Gastroesophageal sphincter (tissue), 4 donors: Measurements from ENCODE around the gene GDPGP1. TPM values are rescaled to one million over a fixed set of nuclear protein-coding genes. Genes with fewer than 3 reads are reported as not detected.

Experiments used
- ATAC-seq: fragments of 150-250 bp; one replicate; pipeline ENCODE4 v1.9.1; 2016; ENCODE audit warnings: mild to moderate bottlenecking, moderate library complexity
- H3K27ac ChIP-seq, 4 donors: fragments of 200-600 bp; sonication (generic) in 3 of 4; 1 replicate in 3 of 4; 2 replicates in 1 of 4; pipeline ENCODE4 v1.5.1; 2016 to 2019
- H3K27me3 ChIP-seq: fragments of 200-600 bp; sonication (generic); one replicate; pipeline ENCODE4 v1.5.1; 2019
- H3K36me3 ChIP-seq, 2 donors: fragments of 200-600 bp; sonication (generic); one replicate each; pipeline ENCODE4 v1.5.1; 2019; ENCODE audit warnings: control low read depth in 1 of 2
- H3K4me1 ChIP-seq, 3 donors: fragments of 200-600 bp; sonication (generic); 1 replicate in 2 of 3; 2 replicates in 1 of 3; pipeline ENCODE4 v1.5.1; 2016 to 2019; ENCODE audit warnings: control low read depth in 2 of 3
- H3K4me3 ChIP-seq, 2 donors: fragments of 200-600 bp; sonication (generic); one replicate each; pipeline ENCODE4 v1.5.1; 2019; ENCODE audit warnings: mild to moderate bottlenecking in 1 of 2, moderate library complexity in 1 of 2
- H3K9me3 ChIP-seq, 3 donors: fragments of 200-600 bp; sonication (generic); one replicate each; pipeline ENCODE4 v1.5.1; 2017 to 2019; ENCODE audit warnings: control low read depth in 2 of 3
- EP300 ChIP-seq: sonication (generic); formaldehyde crosslinking; IDR thresholded peaks from one replicate; pipeline ENCODE4 v1.6.1; 2017; ENCODE audit warnings: antibody characterized with exemption, mild to moderate bottlenecking
- POLR2A ChIP-seq, 2 donors: fragments of 450-650 bp; IDR thresholded peaks; one replicate each; pipeline ENCODE4 v1.6.1; 2017; ENCODE audit warnings: antibody characterized with exemption in 2 of 2, mild to moderate bottlenecking in 2 of 2, moderate library complexity in 1 of 2
- POLR2AphosphoS5 ChIP-seq: sonication (generic); formaldehyde crosslinking; IDR thresholded peaks from one replicate; pipeline ENCODE4 v1.6.1; 2017; ENCODE audit warnings: antibody characterized with exemption
- WGBS, 2 donors: methylation state at CpG; one replicate each; pipeline ENCODE4 v1.1.5; 2018; ENCODE audit warnings: low coverage in 1 of 2; 5-methylcytosine and 5-hydroxymethylcytosine counted together
- total RNA-seq, 4 donors: library from RNA; depleted of rRNA; stranded (reverse); fragments of >200 nt; gene quantifications; one replicate each; pipeline ENCODE4 v1.1.0, GENCODE V29; 2016
- TF ChIP-seq, protein P1 (sequence below), 4 experiments: fragments of 200-600 bp in 2 of 4; fragments of 450-650 bp in 2 of 4; sonication (generic) in 1 of 4; IDR thresholded peaks; one replicate each; pipeline ENCODE4 v1.5.1; 2017 to 2019; ENCODE audit warnings: antibody characterized with exemption in 4 of 4, mild to moderate bottlenecking in 2 of 4, moderate library complexity in 2 of 4

Gene GDPGP1
- total RNA-seq, 4 donors from 2014 or later, result 2.0 to 8.9 (median 7.5) TPM

DNA sequence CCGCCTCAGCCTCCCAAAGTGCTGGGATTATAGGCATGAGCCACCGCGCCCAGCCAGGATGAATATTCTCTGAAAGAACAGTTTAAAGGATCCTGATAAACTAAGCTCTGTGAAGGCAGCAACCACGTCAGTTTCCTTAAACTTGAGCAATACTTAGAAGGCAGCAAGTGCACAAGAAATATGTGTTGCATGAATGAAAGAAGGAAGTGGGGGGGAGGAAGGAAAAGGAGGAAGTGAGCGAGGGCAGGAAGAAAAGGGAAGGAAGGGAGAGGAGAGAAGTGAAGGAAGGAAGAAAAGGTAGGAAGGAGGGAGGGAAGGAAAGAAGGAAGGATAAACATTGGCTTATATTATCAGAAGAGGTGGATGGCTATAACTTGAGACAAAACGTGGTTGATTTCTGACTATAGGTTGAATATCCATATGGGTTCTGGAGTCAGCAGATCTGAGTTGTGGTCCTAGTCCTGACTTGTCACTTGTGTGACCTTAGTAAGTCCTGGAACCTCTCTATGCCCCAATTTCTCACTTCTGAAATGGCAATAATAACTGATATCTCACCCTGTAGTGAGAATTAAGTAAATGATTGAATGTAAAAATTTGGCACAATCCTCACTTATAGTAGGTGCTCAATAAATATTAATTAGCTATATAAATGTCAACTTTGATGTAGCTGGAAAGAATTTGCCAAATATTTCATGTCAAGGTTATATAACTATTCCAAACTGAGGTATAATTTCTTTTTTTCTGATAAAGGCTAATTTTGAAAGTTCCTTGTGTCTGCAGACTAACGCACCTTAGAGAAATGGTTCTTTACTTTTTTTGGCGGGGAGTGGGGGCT lies 44.9 kb upstream of the GDPGP1 start:
- Histone ChIP-seq H3K4me1 (peaks cover 5 to 97% (median 45%) of the 10 kb centered on the region in 3 donors), H3K27me3 (no peaks in the 10 kb centered on the region), H3K27ac (peak overlapping the region in 3 of 4 donors; percentile 86 to 97 (median 94)), H3K9me3 (no peaks in the 10 kb centered on the region), H3K36me3 (no peaks in the 10 kb centered on the region), H3K4me3 (no peak overlapping the region)
- WGBS, 2 donors, result 62 to 72% methylated on average over 5 to 6 of the region's 8 CpGs
- TF ChIP-seq POLR2AphosphoS5 (no peak), POLR2A (IDR thresholded peaks at IDR 0.05) (no peak), EP300 (no peak)
- TF ChIP-seq, protein P1, sequence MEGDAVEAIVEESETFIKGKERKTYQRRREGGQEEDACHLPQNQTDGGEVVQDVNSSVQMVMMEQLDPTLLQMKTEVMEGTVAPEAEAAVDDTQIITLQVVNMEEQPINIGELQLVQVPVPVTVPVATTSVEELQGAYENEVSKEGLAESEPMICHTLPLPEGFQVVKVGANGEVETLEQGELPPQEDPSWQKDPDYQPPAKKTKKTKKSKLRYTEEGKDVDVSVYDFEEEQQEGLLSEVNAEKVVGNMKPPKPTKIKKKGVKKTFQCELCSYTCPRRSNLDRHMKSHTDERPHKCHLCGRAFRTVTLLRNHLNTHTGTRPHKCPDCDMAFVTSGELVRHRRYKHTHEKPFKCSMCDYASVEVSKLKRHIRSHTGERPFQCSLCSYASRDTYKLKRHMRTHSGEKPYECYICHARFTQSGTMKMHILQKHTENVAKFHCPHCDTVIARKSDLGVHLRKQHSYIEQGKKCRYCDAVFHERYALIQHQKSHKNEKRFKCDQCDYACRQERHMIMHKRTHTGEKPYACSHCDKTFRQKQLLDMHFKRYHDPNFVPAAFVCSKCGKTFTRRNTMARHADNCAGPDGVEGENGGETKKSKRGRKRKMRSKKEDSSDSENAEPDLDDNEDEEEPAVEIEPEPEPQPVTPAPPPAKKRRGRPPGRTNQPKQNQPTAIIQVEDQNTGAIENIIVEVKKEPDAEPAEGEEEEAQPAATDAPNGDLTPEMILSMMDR (IDR thresholded peaks at IDR 0.05), result no peak
- no peak for ATAC-seq

DNA sequence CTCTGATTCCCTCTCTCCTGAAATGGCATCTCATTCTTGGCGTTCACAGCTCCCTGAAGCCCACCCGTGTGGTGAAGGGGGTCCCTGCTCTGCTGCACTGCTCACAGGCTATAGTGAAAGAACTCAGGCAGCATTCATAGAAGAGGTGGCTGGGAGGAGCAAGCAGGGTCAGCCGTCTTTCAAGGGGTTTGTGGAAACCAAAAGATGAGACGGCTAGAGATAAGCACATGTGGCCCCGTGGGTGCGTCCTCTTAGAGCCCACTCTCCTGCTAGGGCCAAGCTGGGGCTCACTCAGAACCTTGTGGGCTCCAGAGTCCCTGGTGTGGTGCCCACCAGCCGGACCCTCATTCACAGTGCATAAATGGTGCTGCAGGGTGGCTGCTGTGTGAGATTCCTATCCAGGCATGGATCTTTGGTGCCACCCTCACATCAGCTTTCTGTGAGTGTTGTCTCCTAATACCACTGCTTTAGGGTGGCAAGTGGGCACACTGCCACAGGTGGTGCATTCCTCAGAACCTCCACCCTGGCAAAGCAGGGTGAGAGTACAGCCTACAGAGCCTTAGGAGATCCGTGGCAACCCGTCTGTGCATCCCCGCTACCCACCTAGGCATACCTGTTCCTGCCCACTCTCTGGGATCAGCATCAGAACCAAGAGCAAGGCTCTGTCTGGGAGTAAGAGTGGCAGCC lies 44.1 kb upstream of the GDPGP1 start:
- no peak overlapping the region for H3K4me3 ChIP-seq

DNA sequence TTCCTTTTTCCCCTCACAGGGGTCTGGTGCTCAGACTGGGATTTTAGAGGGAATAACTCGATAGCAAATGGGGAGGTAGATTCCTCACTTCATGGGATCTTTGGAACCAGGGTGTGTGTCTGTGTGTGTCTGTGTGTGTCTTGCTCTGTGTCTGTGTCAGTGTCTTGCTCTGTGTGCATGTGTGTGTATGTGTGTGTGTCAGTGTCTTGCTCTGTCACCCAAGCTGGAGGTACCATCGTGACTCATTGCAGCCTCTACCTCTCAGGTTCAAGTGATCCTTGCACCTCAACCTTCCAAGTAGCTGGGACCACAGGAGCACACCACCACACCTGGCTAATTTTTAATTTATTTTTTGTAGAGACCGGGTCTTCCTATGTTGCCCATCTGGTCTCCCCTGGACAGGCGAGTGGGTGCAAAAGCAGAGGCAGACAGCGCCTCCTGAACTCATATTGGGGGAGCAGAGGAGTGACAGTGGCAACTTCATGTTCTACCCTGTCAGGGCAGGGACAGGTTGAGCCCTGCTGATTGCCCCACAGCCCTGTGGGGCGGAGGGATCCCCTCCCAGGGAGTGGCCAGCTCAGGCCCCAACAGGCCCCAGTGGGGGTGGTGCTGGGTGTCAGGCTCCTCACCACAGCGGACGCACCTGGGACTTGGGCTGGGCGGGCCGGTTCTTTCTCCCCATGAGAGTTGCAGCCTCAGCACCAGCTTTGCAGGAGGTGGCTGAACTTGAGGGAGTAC lies 43.2 kb upstream of the GDPGP1 start:
- TF ChIP-seq, protein P1 (IDR thresholded peaks at IDR 0.05), result no peak
- TF ChIP-seq POLR2A (IDR thresholded peaks at IDR 0.05) (no peak), EP300 (no peak), POLR2AphosphoS5 (no peak)
- no peak for ATAC-seq
- peaks cover 0 to 6% of the 10 kb centered on the region in 2 donors for H3K36me3 ChIP-seq
- peak overlapping the region; percentile 17 to 97 (median 90) for H3K27ac ChIP-seq
- H3K4me1 ChIP-seq, result peaks cover 5 to 98% (median 40%) of the 10 kb centered on the region in 3 donors
- H3K4me3 ChIP-seq, result no peak overlapping the region
- H3K9me3 ChIP-seq, result no peaks in the 10 kb centered on the region
- WGBS, 2 donors, result 100% methylated on average over 1 of the region's 10 CpGs; no CpG with 5 or more reads in 1 of the 2 donors
- H3K27me3 ChIP-seq, result no peaks in the 10 kb centered on the region

More for the DNA sequence above, 44.1 kb upstream of the GDPGP1 start:
- H3K36me3 ChIP-seq, result no peaks in the 10 kb centered on the region
- H3K4me1 ChIP-seq, result peaks cover 5 to 98% (median 40%) of the 10 kb centered on the region in 3 donors
- peak overlapping the region in 3 of 4 donors; percentile 86 to 97 (median 94) for H3K27ac ChIP-seq
- 90% methylated on average over 2 to 4 of the region's 10 CpGs for WGBS, 2 donors
- H3K9me3 ChIP-seq, result no peaks in the 10 kb centered on the region
- no peaks in the 10 kb centered on the region for H3K27me3 ChIP-seq
- TF ChIP-seq POLR2A (IDR thresholded peaks at IDR 0.05), result no peak
- TF ChIP-seq, protein P1 (IDR thresholded peaks at IDR 0.05), result no peak
- no peak for TF ChIP-seq EP300
- no peak for TF ChIP-seq POLR2AphosphoS5
- ATAC-seq, result no peak

- 50% methylated on average over 1 of the region's 3 CpGs; no CpG with 5 or more reads in 1 of the 2 donors for WGBS, 2 donors
- H3K4me1 ChIP-seq, result peaks cover 5 to 93% (median 37%) of the 10 kb centered on the region in 3 donors
- H3K27ac ChIP-seq, result peak overlapping the region; percentile 17 to 97 (median 90)
- no peaks in the 10 kb centered on the region for H3K27me3 ChIP-seq
- ATAC-seq, result no peak
- TF ChIP-seq EP300 (no peak), POLR2AphosphoS5 (no peak), POLR2A (IDR thresholded peaks at IDR 0.05) (no peak)
- TF ChIP-seq, protein P1 (IDR thresholded peaks at IDR 0.05), result no peak
- no peaks in the 10 kb centered on the region for H3K9me3 ChIP-seq
- no peak overlapping the region for H3K4me3 ChIP-seq
- H3K36me3 ChIP-seq, result peaks cover 0 to 6% of the 10 kb centered on the region in 2 donors
Measured at GRCh38 chr15:90191344-90191687, 42.7 kb upstream of the GDPGP1 start.
